ENCODE results near the gene SZT2.

SZT2 gene

GRCh38 chr1:43363283-43363934 is 26.3 kb upstream of the SZT2 start:
- Histone ChIP-seq H4K20me1 (ENCODE audit: low read depth, low read length) (no peaks in the 10 kb centered on the region), H3K9me2 (replicated peaks; ENCODE audit: insufficient read depth, low read length) (no peaks in the 10 kb centered on the region), H3K4me2 (ENCODE audit: low read depth, low read length, poor library complexity, severe bottlenecking) (no peak overlapping the region), H3K79me2 (ENCODE audit: insufficient read depth, low read length) (peaks cover 40% of the 10 kb centered on the region), H3F3A (ENCODE audit: insufficient read depth) (peaks cover 35% of the 10 kb centered on the region), H3K9me3 (ENCODE audit: insufficient read depth, low read length) (no peaks in the 10 kb centered on the region), H2AFZ (ENCODE audit: low read depth, low read length, severe bottlenecking) (no peak overlapping the region), H3K36me3 (ENCODE audit: low read length) (peaks cover 8% of the 10 kb centered on the region; the same call in 1 of the 2 replicates), H3K9ac (ENCODE audit: low read length) (no peak overlapping the region), H3K27ac (ENCODE audit: low read depth, low read length) (no peak overlapping the region), H3K27me3 (ENCODE audit: low read length) (no peaks in the 10 kb centered on the region), H3K4me3 (ENCODE audit: insufficient read depth, low read length, poor library complexity, severe bottlenecking) (no peak overlapping the region)
- TF ChIP-seq CTCF (IDR thresholded peaks at IDR 0.05; ENCODE audit: insufficient read depth, low read length, poor library complexity, severe bottlenecking) (no peak), EZH2phosphoT487 (conservative IDR thresholded peaks at IDR 0.05; ENCODE audit: low read length) (no peak)

- Histone ChIP-seq H3K4me2 (ENCODE audit: low read depth, low read length, poor library complexity, severe bottlenecking) (no peak overlapping the region), H3F3A (ENCODE audit: insufficient read depth) (peaks cover 35% of the 10 kb centered on the region), H3K4me3 (ENCODE audit: insufficient read depth, low read length, poor library complexity, severe bottlenecking) (no peak overlapping the region), H3K27me3 (ENCODE audit: low read length) (no peaks in the 10 kb centered on the region), H2AFZ (ENCODE audit: low read depth, low read length, severe bottlenecking) (no peak overlapping the region), H3K9me2 (replicated peaks; ENCODE audit: insufficient read depth, low read length) (no peaks in the 10 kb centered on the region), H3K9ac (ENCODE audit: low read length) (no peak overlapping the region), H3K9me3 (ENCODE audit: insufficient read depth, low read length) (no peaks in the 10 kb centered on the region), H3K27ac (ENCODE audit: low read depth, low read length) (no peak overlapping the region), H4K20me1 (ENCODE audit: low read depth, low read length) (no peaks in the 10 kb centered on the region), H3K36me3 (ENCODE audit: low read length) (peaks cover 8% of the 10 kb centered on the region; the same call in 1 of the 2 replicates), H3K79me2 (ENCODE audit: insufficient read depth, low read length) (peaks cover 45% of the 10 kb centered on the region)
- TF ChIP-seq CTCF (IDR thresholded peaks at IDR 0.05; ENCODE audit: insufficient read depth, low read length, poor library complexity, severe bottlenecking) (no peak), EZH2phosphoT487 (conservative IDR thresholded peaks at IDR 0.05; ENCODE audit: low read length) (no peak)
These were observed 25.7 kb upstream of the SZT2 start for GRCh38 chr1:43363935-43364525.

- H3K27me3 ChIP-seq (ENCODE audit: low read length) = no peaks in the 10 kb centered on the region
- no peaks in the 10 kb centered on the region for H4K20me1 ChIP-seq (ENCODE audit: low read depth, low read length)
- no peaks in the 10 kb centered on the region for H3K9me2 ChIP-seq (replicated peaks; ENCODE audit: insufficient read depth, low read length)
- peak overlapping the region; percentile 94 for H3K9ac ChIP-seq (ENCODE audit: low read length)
- H3K4me3 ChIP-seq (ENCODE audit: insufficient read depth, low read length, poor library complexity, severe bottlenecking) = peak overlapping the region; percentile 98
- TF ChIP-seq CTCF (IDR thresholded peaks at IDR 0.05; ENCODE audit: insufficient read depth, low read length, poor library complexity, severe bottlenecking) (no peak), EZH2phosphoT487 (conservative IDR thresholded peaks at IDR 0.05; ENCODE audit: low read length) (no peak)
- no peak overlapping the region for H3K27ac ChIP-seq (ENCODE audit: low read depth, low read length)
- H2AFZ ChIP-seq (ENCODE audit: low read depth, low read length, severe bottlenecking) = no peak overlapping the region
- no peaks in the 10 kb centered on the region for H3K9me3 ChIP-seq (ENCODE audit: insufficient read depth, low read length)
- peak overlapping the region; percentile 86 for H3K4me2 ChIP-seq (ENCODE audit: low read depth, low read length, poor library complexity, severe bottlenecking)
- H3K79me2 ChIP-seq (ENCODE audit: insufficient read depth, low read length) = peaks cover 30% of the 10 kb centered on the region
- H3F3A ChIP-seq (ENCODE audit: insufficient read depth) = peaks cover 35% of the 10 kb centered on the region
- H3K36me3 ChIP-seq (ENCODE audit: low read length) = peaks cover 6% of the 10 kb centered on the region; the same call in 1 of the 2 replicates
These were observed 24.0 kb upstream of the SZT2 start for GRCh38 chr1:43365678-43366077.

Measured in SU-DHL-6 (cell line).